TTC549 (cell line): ENCODE measurements around the gene POU4F1.

Experiments
- FAIRE-seq: peaks from 2 replicates; lab custom pipeline; 2012; peaks lifted over from hg19 to GRCh38; lab: Jason Lieb, UNC

Gene POU4F1

GRCh38 chr13:78589206-78589605 lies 14.1 kb downstream of the POU4F1 start:
- FAIRE-seq: no peak

- no peak for FAIRE-seq
Observed at GRCh38 chr13:78587395-78587794, 16.0 kb downstream of the POU4F1 start.

DNA sequence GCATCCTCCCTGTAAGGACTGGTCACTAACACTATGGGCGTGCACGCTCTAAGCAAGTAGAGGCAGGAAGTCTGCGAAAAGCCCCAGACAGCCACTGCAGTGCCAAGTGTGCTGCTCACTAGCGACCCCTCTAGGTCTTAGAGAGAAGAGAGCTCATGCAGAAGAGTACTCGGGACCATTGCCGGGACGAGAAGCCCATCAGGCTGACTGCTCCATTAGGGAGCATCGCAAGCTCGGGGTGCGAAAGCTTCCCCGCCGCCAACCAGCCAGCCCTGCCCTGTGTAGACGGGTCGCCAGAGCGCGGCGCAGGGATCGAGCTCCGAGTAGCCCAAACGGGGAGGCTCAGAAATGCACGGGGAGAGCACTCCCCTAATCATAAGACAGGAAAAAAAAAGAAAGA lies 16.6 kb downstream of the POU4F1 start:
- no peak for FAIRE-seq

- no peak for FAIRE-seq
Observed at GRCh38 chr13:78576261-78576660, 27.1 kb downstream of the POU4F1 start.

GRCh38 chr13:78572459-78572858 lies 30.9 kb downstream of the POU4F1 start:
- no peak for FAIRE-seq

DNA sequence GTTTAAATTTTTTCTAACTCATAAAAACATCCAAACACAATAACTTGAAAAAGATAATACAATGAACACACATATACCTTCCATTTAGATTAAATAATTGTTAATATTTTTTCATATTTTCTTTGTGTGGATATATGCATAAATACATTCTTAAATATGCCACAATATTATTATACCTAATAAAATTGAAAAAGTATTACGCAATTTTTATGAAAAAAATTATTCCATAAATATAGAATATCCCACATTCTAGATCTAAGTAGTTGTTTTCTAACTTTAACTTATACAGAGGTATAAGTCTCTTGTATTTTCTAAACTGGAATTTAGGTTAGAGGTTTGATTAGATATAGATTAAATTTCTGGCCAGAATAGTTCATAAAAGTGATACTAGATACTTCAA lies 34.3 kb downstream of the POU4F1 start:
- FAIRE-seq: peak; percentile 46

DNA sequence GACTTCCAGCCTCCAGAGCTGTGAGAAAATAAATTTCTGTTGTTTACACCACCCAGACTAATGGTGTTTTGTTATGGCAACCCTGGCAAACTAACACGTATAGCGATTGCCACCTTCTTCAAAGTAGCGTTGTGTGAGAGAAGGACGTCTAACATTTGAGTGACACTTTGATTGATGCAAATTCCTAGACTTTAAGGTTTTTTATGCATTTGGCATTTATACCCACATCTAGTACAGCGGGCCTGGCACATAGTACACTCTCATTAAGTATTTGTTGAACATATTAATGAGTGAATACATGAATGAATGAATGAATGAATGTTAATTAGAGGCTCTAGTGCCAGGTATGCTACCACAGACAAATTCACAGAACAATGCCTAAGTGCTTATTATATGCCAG lies 36.7 kb downstream of the POU4F1 start:
- FAIRE-seq: no peak

- no peak for FAIRE-seq
Observed at GRCh38 chr13:78562237-78562889, 41.0 kb downstream of the POU4F1 start.
